Activated CD4-positive, alpha-beta memory T cell treated with anti-CD3 and anti-CD28 coated beads for 36 hours (primary cell): ENCODE data around the gene ACLY. TPM values are rescaled to one million over a fixed set of nuclear protein-coding genes. Genes with fewer than 3 reads are reported as not detected.
"Not testable (repeated sequence)": the region's sequence is repeated elsewhere in the genome, so short reads cannot be mapped to it uniquely, and the experiment has no call there.

Experiments used
- CTCF ChIA-PET: fragments of 350-600 bp; sonication (Branson Sonifier 250); formaldehyde crosslinking; loops from one replicate; lab custom pipeline; 2021; ENCODE audit warnings: antibody characterized with exemption, inconsistent platforms; lab: Charles Lee
- POLR2A ChIA-PET: fragments of 350-600 bp; sonication (Branson Sonifier 250); formaldehyde crosslinking; loops from one replicate; lab custom pipeline; 2021; ENCODE audit warnings: antibody characterized with exemption; lab: Charles Lee
- DNase-seq: peaks from one replicate; pipeline ENCODE4 v3.0.0-alpha.2; 2020
- H3K27ac Mint-ChIP-seq: one replicate; pipeline ENCODE4 v1.8.0; 2021; ENCODE audit warnings: mixed read lengths
- H3K27me3 Mint-ChIP-seq: one replicate; pipeline ENCODE4 v1.8.0; 2021; ENCODE audit warnings: mixed read lengths
- H3K36me3 Mint-ChIP-seq: one replicate; pipeline ENCODE4 v1.8.0; 2021; ENCODE audit warnings: mixed read lengths
- H3K4me1 Mint-ChIP-seq: one replicate; pipeline ENCODE4 v1.8.0; 2021; ENCODE audit warnings: low read depth, mixed read lengths
- H3K4me3 Mint-ChIP-seq: one replicate; pipeline ENCODE4 v1.8.0; 2021; ENCODE audit warnings: mild to moderate bottlenecking, mixed read lengths
- H3K9me3 Mint-ChIP-seq: one replicate; pipeline ENCODE4 v1.8.0; 2021; ENCODE audit warnings: mixed read lengths
- intact Hi-C: fragments of 100-400 bp; cut with micrococcal nuclease; formaldehyde crosslinking; loops from one replicate; pipeline ENCODE4 v1.15.1; 2023
- total RNA-seq, 2 experiments: library from RNA; stranded (reverse); gene quantifications; one replicate each; pipeline ENCODE4 v1.2.3, GENCODE V29; 2021

Gene ACLY
- total RNA-seq, 2 experiments from 2014 or later: 186 to 203 TPM

- H3K36me3 Mint-ChIP-seq: no peaks in the 10 kb centered on the region
- H3K27ac Mint-ChIP-seq: no peak within 1 kb of the TSS
- no peaks in the 10 kb centered on the region for H3K9me3 Mint-ChIP-seq
- peaks cover 2% of the 10 kb centered on the region for H3K27me3 Mint-ChIP-seq
- no peak for DNase-seq
- H3K4me3 Mint-ChIP-seq: peak within 1 kb of the TSS; percentile 75
- POLR2A ChIA-PET: no interaction called here
- intact Hi-C loops: no loop called here
- CTCF ChIA-PET: interaction anchor here (1.3 kb wide), 1 partner anchor 142 kb away, joined by 7 read pairs; no protein-coding TSS in a partner anchor
- peaks cover 14% of the 10 kb centered on the region for H3K4me1 Mint-ChIP-seq
These were observed 80.8 kb downstream of the ACLY start, which contains the start of gene KLHL10 for GRCh38 chr17:41837761-41838538. Gene KLHL10 (plus strand): TSS chr17:41837825. CDS start chr17:41837933, 108 bp downstream.

DNA sequence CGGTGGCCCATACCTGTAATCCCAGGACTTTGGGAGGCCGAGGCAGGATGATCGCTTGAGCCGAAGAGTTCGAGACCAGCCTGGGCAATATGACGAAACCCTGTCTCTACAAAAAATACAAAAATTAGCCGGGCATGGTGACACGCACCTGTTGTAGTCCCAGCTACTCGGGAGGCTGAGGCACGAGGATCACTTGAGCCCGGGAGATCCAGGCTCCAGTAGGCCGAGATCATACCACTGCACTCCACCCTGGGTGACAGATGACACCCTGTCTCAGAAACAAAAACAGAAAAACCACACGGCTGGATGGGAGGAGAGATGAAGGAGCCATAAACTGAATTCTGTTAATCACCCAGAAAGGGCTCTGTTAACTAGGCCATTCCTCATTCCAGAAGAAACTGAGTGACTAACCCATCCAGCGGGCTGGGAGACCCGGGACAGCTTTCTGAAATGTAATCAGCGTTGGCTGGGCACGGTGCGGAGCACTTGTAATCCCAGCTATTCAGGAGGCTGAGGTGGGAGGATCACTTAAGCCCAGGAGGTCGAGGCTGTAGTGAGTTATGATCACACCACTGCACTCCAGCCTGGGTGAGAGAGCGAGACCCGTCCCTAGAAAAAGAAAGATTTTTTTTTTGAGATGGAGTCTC, 82.1 kb downstream of the ACLY start:
- Mint-ChIP-seq H3K4me1 (peaks cover 14% of the 10 kb centered on the region), H3K4me3 (peak overlapping the region; percentile 75), H3K36me3 (peaks cover under 1% of the 10 kb centered on the region), H3K27me3 (peaks cover 2% of the 10 kb centered on the region), H3K27ac (no peak overlapping the region), H3K9me3 (no peaks in the 10 kb centered on the region)
- intact Hi-C loops: no loop called here
- ChIA-PET POLR2A (no interaction called here), CTCF (interaction anchor here (1.0 kb wide), 1 partner anchor 28 kb away, joined by 3 read pairs; no protein-coding TSS in a partner anchor)
- DNase-seq: peak; percentile 15

DNA sequence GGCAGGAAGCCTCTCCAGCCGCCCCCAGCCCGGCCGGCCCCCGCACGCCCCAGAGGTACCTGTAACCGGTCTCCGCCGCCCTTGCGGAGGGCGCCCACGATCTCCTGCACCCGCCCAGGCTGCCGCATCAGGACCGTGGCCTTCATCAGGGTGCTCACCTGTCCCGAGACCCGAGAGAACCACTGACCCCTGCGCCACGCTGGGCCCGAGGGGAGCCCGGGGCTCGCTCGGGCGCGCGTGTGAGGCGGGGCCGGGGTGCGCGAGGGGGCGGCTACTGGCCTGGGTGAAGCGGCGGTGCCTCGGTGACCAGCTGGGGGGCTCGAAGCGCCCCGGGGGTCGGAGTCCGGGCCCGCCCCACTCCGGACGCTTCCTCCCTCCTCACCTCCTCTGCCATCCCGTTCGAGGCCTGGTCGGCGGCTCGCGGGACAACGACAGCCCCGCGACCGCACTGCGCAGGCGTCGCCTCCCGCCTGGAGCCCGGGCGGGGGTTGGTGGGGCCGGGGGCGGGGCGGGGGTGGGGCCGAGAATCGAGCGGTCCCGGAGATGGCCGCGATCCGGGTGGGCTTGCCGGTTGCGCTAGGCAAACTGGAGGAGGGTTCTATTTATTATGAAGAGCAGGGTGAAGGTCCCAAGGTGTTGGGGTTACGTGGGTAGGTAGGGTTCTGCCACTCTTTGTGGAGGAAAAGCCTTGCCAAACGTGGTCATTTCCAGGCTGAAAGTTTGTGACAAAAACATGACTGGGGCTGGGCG, 82.8 kb downstream of the ACLY start, which contains the start of gene NT5C3B:
Gene NT5C3B (minus strand): TSS at position 433 of the 750 bp plus-strand sequence. CDS start 39 bp downstream, at position 394.
- ChIA-PET POLR2A (interaction anchor here (1.1 kb wide), 1 partner anchor 29 kb away, joined by 3 read pairs; the partner anchor contains the start of gene KLHL11), CTCF (interaction anchor here (0.6 to 1.6 kb wide), 3 partner anchors 25 to 49 kb away, joined by 3 to 5 read pairs (median 3); partner anchors contain the start of genes JUP and P3H4)
- Mint-ChIP-seq H3K4me1 (peaks cover 14% of the 10 kb centered on the region), H3K36me3 (peaks cover 4% of the 10 kb centered on the region), H3K4me3 (peak within 1 kb of the TSS; percentile 79), H3K27me3 (peaks cover 2% of the 10 kb centered on the region), H3K9me3 (no peaks in the 10 kb centered on the region), H3K27ac (peak within 1 kb of the TSS; percentile 18)
- intact Hi-C loops: no loop called here
- peak; percentile 59 for DNase-seq

DNA sequence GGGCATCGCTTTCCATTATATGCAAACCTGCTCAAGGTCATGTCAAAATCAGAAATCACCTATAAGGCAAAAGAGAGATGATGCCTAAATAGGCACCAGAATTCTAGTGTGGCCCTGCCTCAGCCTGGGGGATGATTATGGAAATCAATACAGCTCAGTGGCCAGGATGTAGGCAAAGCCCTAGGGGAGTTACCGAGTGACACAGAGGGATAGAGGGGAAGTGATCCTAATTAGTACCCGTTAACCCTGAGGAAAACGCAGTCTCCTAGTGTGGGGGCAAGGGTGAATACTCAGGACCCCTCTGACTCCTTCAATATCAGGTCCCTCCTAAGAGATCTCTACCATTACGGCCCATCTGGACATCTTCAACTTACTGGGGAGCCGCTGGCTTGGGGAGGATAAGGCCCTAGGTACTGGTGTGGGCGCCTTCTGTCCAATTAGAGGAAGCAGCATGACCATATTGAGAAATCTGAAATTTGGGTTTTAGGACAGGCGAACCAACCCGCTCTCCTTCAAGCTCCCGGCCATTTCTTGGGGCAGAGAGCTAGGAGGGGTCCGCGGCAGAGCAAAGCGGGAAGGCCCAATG, 83.4 kb downstream of the ACLY start:
- H3K4me1 Mint-ChIP-seq: peaks cover 14% of the 10 kb centered on the region
- intact Hi-C loops: no loop called here
- DNase-seq: no peak
- peak overlapping the region; percentile 18 for H3K27ac Mint-ChIP-seq
- ChIA-PET CTCF (interaction anchor here (0.6 to 1.6 kb wide), 2 partner anchors 24 to 49 kb away, joined by 3 to 5 read pairs; partner anchors contain the start of genes JUP and P3H4), POLR2A (interaction anchor here (1.1 kb wide), 1 partner anchor 29 kb away, joined by 3 read pairs; the partner anchor contains the start of gene KLHL11)
- peaks cover 2% of the 10 kb centered on the region for H3K27me3 Mint-ChIP-seq
- H3K9me3 Mint-ChIP-seq: no peaks in the 10 kb centered on the region
- H3K36me3 Mint-ChIP-seq: peaks cover 4% of the 10 kb centered on the region
- H3K4me3 Mint-ChIP-seq: peak overlapping the region; percentile 79

- H3K27me3 Mint-ChIP-seq, H3K4me1 Mint-ChIP-seq, H3K9me3 Mint-ChIP-seq, H3K4me3 Mint-ChIP-seq, intact Hi-C loops, DNase-seq, H3K27ac Mint-ChIP-seq: not testable (repeated sequence)
- ChIA-PET CTCF (interaction anchor here (1.1 to 1.2 kb wide), 2 partner anchors 133 to 134 kb away, joined by 3 read pairs; no protein-coding TSS in a partner anchor), POLR2A (interaction anchor here (0.6 to 1.1 kb wide), 2 partner anchors 20 to 749 kb away, joined by 3 read pairs; no protein-coding TSS in a partner anchor)
- H3K36me3 Mint-ChIP-seq: peaks cover 10% of the 10 kb centered on the region
These were observed 88.8 kb downstream of the ACLY start for GRCh38 chr17:41829961-41830360.

DNA sequence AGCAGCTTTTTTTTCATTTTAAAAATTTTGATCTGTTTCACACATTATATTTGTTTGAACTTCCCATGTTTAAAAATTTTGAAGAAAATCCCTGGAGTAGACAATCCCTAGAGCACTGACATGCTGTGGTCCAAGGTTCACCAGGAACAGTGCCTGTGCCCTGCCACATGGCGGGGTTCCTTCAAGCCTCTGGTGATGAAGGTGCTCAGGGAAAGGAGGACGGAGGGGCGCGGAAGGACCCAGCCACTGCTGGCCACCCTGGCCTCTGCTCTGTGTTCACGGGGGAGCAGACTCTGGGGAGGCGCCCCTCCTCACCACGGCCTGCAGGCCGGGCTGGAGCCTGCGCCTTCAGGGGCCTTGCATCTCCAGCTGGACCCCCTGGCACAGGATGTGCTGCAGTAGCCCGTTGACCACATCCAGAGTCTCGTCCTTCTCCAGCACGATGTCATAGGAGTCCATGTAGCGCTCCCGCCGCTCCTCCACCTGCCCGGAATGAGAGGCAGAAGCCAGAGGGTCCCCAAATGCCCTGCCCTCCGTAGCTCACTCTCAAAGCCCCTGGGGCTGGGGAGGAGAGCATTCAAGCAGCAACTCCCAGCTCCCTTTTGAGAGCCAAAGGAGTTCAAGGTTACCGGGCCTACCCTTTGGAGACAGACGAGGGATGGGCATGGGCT, 93.4 kb downstream of the ACLY start:
- peaks cover 6% of the 10 kb centered on the region for H3K36me3 Mint-ChIP-seq
- no peaks in the 10 kb centered on the region for H3K4me1 Mint-ChIP-seq
- H3K27ac Mint-ChIP-seq: no peak overlapping the region
- ChIA-PET CTCF (interaction anchor here (0.6 kb wide), 1 partner anchor 639 kb away, joined by 3 read pairs; no protein-coding TSS in a partner anchor), POLR2A (no interaction called here)
- H3K27me3 Mint-ChIP-seq: no peaks in the 10 kb centered on the region
- intact Hi-C loops: no loop called here
- no peaks in the 10 kb centered on the region for H3K9me3 Mint-ChIP-seq
- H3K4me3 Mint-ChIP-seq: no peak overlapping the region
- no peak for DNase-seq

DNA sequence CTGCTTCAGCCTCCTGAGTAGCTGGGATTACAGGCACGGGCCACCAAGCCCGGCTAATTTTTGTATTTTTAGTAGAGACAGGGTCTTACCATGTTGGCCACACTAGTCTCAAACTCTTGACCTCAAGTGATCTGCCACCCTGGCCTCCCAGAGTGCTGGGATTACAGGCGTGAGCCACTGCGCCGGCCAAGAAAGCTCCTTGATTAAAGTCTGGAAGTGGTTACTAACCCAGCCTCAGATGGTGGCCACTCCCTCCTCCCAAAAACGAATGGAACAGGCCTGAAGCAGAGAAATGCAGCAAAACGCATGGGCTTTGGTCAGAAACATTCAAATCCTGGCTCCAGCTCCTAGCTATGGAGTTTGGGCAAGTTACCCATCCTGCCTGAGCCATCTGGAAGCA, 94.7 kb downstream of the ACLY start:
- intact Hi-C loops: no loop called here
- DNase-seq: no peak
- H3K4me1 Mint-ChIP-seq: no peaks in the 10 kb centered on the region
- H3K4me3 Mint-ChIP-seq: no peak overlapping the region
- CTCF ChIA-PET: no interaction called here
- H3K9me3 Mint-ChIP-seq: no peaks in the 10 kb centered on the region
- POLR2A ChIA-PET: no interaction called here
- no peak overlapping the region for H3K27ac Mint-ChIP-seq
- no peaks in the 10 kb centered on the region for H3K27me3 Mint-ChIP-seq
- peaks cover 6% of the 10 kb centered on the region for H3K36me3 Mint-ChIP-seq

DNA sequence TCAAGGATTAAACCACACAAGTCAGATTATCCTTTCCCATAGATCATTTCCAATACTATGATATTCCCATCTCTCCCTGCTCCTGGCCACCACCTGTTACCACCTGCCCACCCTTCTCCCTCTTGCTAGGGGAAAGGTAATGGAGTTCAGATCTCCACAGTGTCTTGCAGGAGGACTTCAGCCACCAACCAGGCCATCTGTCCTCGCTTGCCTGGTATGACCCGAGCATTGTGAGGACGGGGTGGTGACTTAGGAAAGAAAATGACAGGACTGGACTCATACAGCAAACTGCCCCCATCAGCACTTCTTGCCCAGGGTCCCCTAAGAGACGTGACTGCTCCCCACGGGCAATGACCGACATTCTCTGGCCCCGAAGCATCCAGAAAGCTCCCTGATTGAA, 95.2 kb downstream of the ACLY start:
- H3K27ac Mint-ChIP-seq: no peak overlapping the region
- H3K4me1 Mint-ChIP-seq: no peaks in the 10 kb centered on the region
- H3K9me3 Mint-ChIP-seq: no peaks in the 10 kb centered on the region
- peaks cover 4% of the 10 kb centered on the region for H3K36me3 Mint-ChIP-seq
- CTCF ChIA-PET: interaction anchor here (1.4 kb wide), 1 partner anchor 22 kb away, joined by 3 read pairs; no protein-coding TSS in a partner anchor
- intact Hi-C loops: no loop called here
- POLR2A ChIA-PET: no interaction called here
- no peaks in the 10 kb centered on the region for H3K27me3 Mint-ChIP-seq
- no peak overlapping the region for H3K4me3 Mint-ChIP-seq
- no peak for DNase-seq

GRCh38 chr17:41823141-41823524, 95.6 kb downstream of the ACLY start:
- no peak for DNase-seq
- Mint-ChIP-seq H3K4me3 (no peak overlapping the region), H3K36me3 (peaks cover 2% of the 10 kb centered on the region), H3K4me1 (no peaks in the 10 kb centered on the region), H3K27ac (no peak overlapping the region), H3K9me3 (no peaks in the 10 kb centered on the region), H3K27me3 (peaks cover 1% of the 10 kb centered on the region)
- ChIA-PET CTCF (interaction anchor here (1.4 kb wide), 1 partner anchor 21 kb away, joined by 3 read pairs; no protein-coding TSS in a partner anchor), POLR2A (no interaction called here)
- intact Hi-C loops: no loop called here

- CTCF ChIA-PET: interaction anchor here (0.9 to 1.4 kb wide), 2 partner anchors 11 to 21 kb away, joined by 3 to 4 read pairs; partner anchors contain the start of gene P3H4
These were observed 96.3 kb downstream of the ACLY start for GRCh38 chr17:41822216-41823140.

More at GRCh38 chr17:41822216-41823140, 96.3 kb downstream of the ACLY start:
- Mint-ChIP-seq H3K4me3 (no peak overlapping the region), H3K9me3 (no peaks in the 10 kb centered on the region), H3K36me3 (no peaks in the 10 kb centered on the region), H3K27ac (no peak overlapping the region), H3K27me3 (peaks cover 1% of the 10 kb centered on the region), H3K4me1 (no peaks in the 10 kb centered on the region)
- intact Hi-C loops: no loop called here
- POLR2A ChIA-PET: no interaction called here
- no peak for DNase-seq
